ENCODE data around the gene BMI1. TPM values are rescaled to one million over a fixed set of nuclear protein-coding genes. Genes with fewer than 3 reads are reported as not detected.

BMI1 gene
- total RNA-seq (100 to 1,000 TPM in 2 of 4 donors, 10 to 100 TPM in 2; 58.9 to 123 (median 94.2) TPM), polyA plus RNA-seq (10 to 100 TPM; 16.3 to 20.8 (median 18.6) TPM)

GRCh38 chr10:22320591-22321155 lies at the start of gene BMI1:
Gene BMI1, plus strand, starts transcription at chr10:22321099. Its CDS starts 5,351 bp downstream, at chr10:22326450.
- DNase-seq, result peak; percentile 94
- intact Hi-C loops (cut with DNase I), result loop anchor here (1.0 to 10.0 kb wide), 5 partner anchors 21 to 788 kb away; partner anchors contain the start of genes MLLT10 and MSRB2
- Histone ChIP-seq H3K36me3 (no peaks in the 10 kb centered on the region), H3K27ac (peak within 1 kb of the TSS; percentile 90 to 99 (median 98)), H3K4me3 (peak within 1 kb of the TSS; percentile 72 to 99 (median 89)), H3K9me3 (no peaks in the 10 kb centered on the region), H3K27me3 (peaks cover 0 to 19% (median 0%) of the 10 kb centered on the region in 3 donors), H3K4me1 (peaks cover 0 to 62% (median 49%) of the 10 kb centered on the region in 4 donors)
- 1% methylated on average over 84 to 85 of the region's 85 CpGs for WGBS, 2 donors
- TF ChIP-seq POLR2AphosphoS5 (IDR thresholded peaks at IDR 0.05) (peak in 1 of 4 donors; percentile 13), CTCF (IDR thresholded peaks at IDR 0.05) (no peak)

- no peaks in the 10 kb centered on the region for H3K4me1 ChIP-seq
- H3K27ac ChIP-seq, result no peak overlapping the region
- TF ChIP-seq POLR2AphosphoS5 (IDR thresholded peaks at IDR 0.05) (no peak), CTCF (IDR thresholded peaks at IDR 0.05) (no peak), EP300 (IDR thresholded peaks at IDR 0.05) (no peak), POLR2A (IDR thresholded peaks at IDR 0.05) (no peak)
- DNase-seq, result no peak
- WGBS, 2 donors, result 87 to 89% methylated on average over 6 of the region's 6 CpGs
- no peaks in the 10 kb centered on the region for H3K36me3 ChIP-seq
- no peaks in the 10 kb centered on the region for H3K9me3 ChIP-seq
- H3K4me3 ChIP-seq, result no peak overlapping the region
- intact Hi-C loops (cut with DNase I), result no loop called here
- no peaks in the 10 kb centered on the region for H3K27me3 ChIP-seq
Measured at GRCh38 chr10:22271786-22272185, 49.1 kb upstream of the BMI1 start.

GRCh38 chr10:22278441-22278782 lies 42.5 kb upstream of the BMI1 start:
- no peaks in the 10 kb centered on the region for H3K4me1 ChIP-seq
- TF ChIP-seq POLR2A (IDR thresholded peaks at IDR 0.05), result no peak
- 90 to 97% methylated on average over 4 of the region's 4 CpGs for WGBS, 2 donors

GRCh38 chr10:22280078-22280477 lies 40.8 kb upstream of the BMI1 start:
- TF ChIP-seq EP300 (IDR thresholded peaks at IDR 0.05) (no peak), POLR2AphosphoS5 (IDR thresholded peaks at IDR 0.05) (no peak)
- H3K27me3 ChIP-seq, result no peaks in the 10 kb centered on the region
- no peak for DNase-seq
- no peaks in the 10 kb centered on the region for H3K4me1 ChIP-seq
- no peak overlapping the region for H3K4me3 ChIP-seq
- no peaks in the 10 kb centered on the region for H3K9me3 ChIP-seq
- intact Hi-C loops (cut with DNase I), result no loop called here
- 56 to 71% methylated on average over 6 of the region's 6 CpGs for WGBS, 2 donors
- H3K36me3 ChIP-seq, result no peaks in the 10 kb centered on the region
- no peak overlapping the region for H3K27ac ChIP-seq

More at GRCh38 chr10:22278441-22278782, 42.5 kb upstream of the BMI1 start:
- H3K36me3 ChIP-seq, result no peaks in the 10 kb centered on the region
- intact Hi-C loops (cut with DNase I), result no loop called here
- no peak for DNase-seq
- no peaks in the 10 kb centered on the region for H3K27me3 ChIP-seq
- H3K9me3 ChIP-seq, result no peaks in the 10 kb centered on the region
- no peak overlapping the region for H3K4me3 ChIP-seq
- H3K27ac ChIP-seq, result no peak overlapping the region

GRCh38 chr10:22285130-22285529 lies 35.8 kb upstream of the BMI1 start:
- intact Hi-C loops (cut with DNase I), result no loop called here
- WGBS, 2 donors, result 66 to 88% methylated on average over 3 of the region's 3 CpGs
- Histone ChIP-seq H3K4me1 (no peaks in the 10 kb centered on the region), H3K36me3 (no peaks in the 10 kb centered on the region), H3K9me3 (no peaks in the 10 kb centered on the region), H3K27ac (no peak overlapping the region), H3K27me3 (no peaks in the 10 kb centered on the region), H3K4me3 (no peak overlapping the region)
- TF ChIP-seq CTCF (IDR thresholded peaks at IDR 0.05) (no peak), POLR2AphosphoS5 (IDR thresholded peaks at IDR 0.05) (no peak), POLR2A (IDR thresholded peaks at IDR 0.05) (no peak), EP300 (IDR thresholded peaks at IDR 0.05) (no peak)
- no peak for DNase-seq

All from sigmoid colon (tissue), 7 donors.